Endothelial cell (in vitro differentiated cells): Measurements from ENCODE around the gene SPATA24. TPM values are rescaled to one million over a fixed set of nuclear protein-coding genes. Genes with fewer than 3 reads are reported as not detected.
"Not testable (repeated sequence)": the region's sequence is repeated elsewhere in the genome, so short reads cannot be mapped to it uniquely, and the experiment has no call there.

ENCODE experiments used
- DNase-seq: peaks from one replicate; pipeline ENCODE4 v3.0.0; 2021; ENCODE audit warnings: low spot score
- H3K27ac Mint-ChIP-seq: one replicate; pipeline ENCODE4 v1.8.0; 2021; ENCODE audit warnings: mixed read lengths, inconsistent platforms; ENCODE audit not compliant: unreplicated experiment
- H3K27me3 Mint-ChIP-seq: one replicate; pipeline ENCODE4 v1.8.0; 2021; ENCODE audit warnings: mild to moderate bottlenecking, moderate library complexity, mixed read lengths, inconsistent platforms; ENCODE audit not compliant: unreplicated experiment
- H3K36me3 Mint-ChIP-seq: one replicate; pipeline ENCODE4 v1.8.0; 2021; ENCODE audit warnings: mild to moderate bottlenecking, low read depth, mixed read lengths, inconsistent platforms; ENCODE audit not compliant: unreplicated experiment
- H3K4me1 Mint-ChIP-seq: one replicate; pipeline ENCODE4 v1.8.0; 2021; ENCODE audit warnings: mild to moderate bottlenecking, mixed read lengths, inconsistent platforms; ENCODE audit not compliant: unreplicated experiment
- H3K4me3 Mint-ChIP-seq: one replicate; pipeline ENCODE4 v1.8.0; 2021; ENCODE audit warnings: mild to moderate bottlenecking, mixed read lengths, inconsistent platforms; ENCODE audit not compliant: unreplicated experiment
- H3K9me3 Mint-ChIP-seq: one replicate; pipeline ENCODE4 v1.8.0; 2021; ENCODE audit warnings: mixed read lengths, inconsistent platforms; ENCODE audit not compliant: unreplicated experiment
- total RNA-seq: library from RNA; stranded (reverse); fragmentation: NEBNext Ultra II Directional; extraction: Animal tissue kit (Norgen Biotek cat#: 25700); gene quantifications from one replicate; pipeline ENCODE4 v1.2.1, GENCODE V29; 2021; ENCODE audit not compliant: unreplicated experiment
- TF ChIP-seq, protein P1 (sequence below): fragments of 200-600 bp; sonication (generic); IDR thresholded peaks from one replicate; pipeline ENCODE4 v1.5.0; 2021; ENCODE audit warnings: antibody characterized with exemption; ENCODE audit not compliant: unreplicated experiment

SPATA24 gene
- total RNA-seq, 1 donor from 2014 or later = 7.6 TPM

DNA sequence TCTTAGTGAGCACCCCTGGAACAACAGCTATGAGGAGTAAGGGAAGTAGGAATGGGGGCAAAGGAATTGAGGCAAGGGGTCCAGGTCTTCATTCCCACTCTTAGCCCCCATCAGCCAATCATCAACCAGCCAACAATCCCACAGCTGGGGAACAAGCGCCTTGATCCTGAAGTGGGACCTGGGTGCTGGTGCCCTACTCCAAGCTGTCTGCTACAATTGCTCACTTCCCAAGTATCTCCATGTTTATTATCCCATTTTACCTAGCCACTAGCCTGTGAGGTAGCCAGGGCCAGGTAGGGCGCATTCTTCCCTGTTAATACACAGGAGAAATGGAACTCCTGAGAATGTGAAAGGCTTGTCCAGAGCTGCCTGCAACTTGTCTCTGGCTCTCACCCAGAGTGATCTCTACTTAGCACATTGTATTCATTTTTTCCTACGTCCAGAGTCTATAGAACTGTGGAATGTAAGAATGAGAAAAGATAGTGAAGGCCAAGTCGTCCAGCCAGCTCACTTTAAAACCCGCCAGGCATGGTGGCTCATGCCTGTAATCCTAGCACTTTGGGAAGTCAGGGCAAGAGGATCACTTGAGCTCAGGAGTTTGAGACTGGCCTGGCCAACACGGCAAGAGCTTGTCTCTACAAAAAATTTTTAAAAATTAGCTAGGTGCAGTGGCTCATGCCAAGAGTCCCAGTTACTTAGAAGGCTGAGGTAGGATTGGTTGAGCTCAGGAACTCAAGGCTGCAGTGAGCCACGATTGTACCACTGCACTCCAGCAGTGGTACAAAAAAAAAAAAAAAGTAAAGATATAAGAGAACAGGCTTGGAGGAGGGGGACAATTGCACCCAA lies 41.7 kb upstream of the SPATA24 start:
- peak overlapping the region; percentile 83 for H3K27ac Mint-ChIP-seq

DNA sequence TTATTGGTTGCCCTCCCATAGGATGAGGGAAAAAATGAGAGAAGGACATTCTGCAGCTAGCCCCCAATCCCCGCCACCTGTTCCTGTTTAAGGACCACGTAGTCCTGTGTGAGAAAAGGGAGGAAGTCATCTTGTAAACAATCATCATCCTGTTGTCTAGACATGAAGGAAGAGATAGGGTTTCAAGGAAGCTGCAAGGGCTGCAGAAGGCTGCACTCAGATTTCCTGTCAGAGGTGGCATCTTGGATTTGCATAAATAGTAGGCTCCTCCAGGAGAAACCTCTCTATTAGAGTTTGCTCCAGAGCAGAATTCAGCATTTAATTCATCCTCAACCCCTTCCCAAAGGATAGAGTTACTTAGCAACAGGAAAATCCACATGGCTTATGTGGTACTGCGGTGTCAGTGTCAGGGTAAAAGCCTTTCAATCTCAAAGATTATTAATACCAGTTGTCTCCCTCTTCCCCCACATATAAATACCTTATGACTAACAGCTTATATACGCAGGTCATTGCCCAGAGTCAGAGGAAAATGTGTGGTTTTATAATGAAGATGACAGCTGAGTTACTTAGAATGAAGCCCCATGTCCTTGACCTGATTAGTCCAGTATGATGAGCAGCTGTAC lies 40.1 kb upstream of the SPATA24 start:
- peak overlapping the region; percentile 97 for H3K27ac Mint-ChIP-seq
- peak; percentile 31 for DNase-seq
- H3K36me3 Mint-ChIP-seq = peaks cover 40% of the 10 kb centered on the region
- H3K27me3 Mint-ChIP-seq = peaks cover 18% of the 10 kb centered on the region
- TF ChIP-seq, protein P1, sequence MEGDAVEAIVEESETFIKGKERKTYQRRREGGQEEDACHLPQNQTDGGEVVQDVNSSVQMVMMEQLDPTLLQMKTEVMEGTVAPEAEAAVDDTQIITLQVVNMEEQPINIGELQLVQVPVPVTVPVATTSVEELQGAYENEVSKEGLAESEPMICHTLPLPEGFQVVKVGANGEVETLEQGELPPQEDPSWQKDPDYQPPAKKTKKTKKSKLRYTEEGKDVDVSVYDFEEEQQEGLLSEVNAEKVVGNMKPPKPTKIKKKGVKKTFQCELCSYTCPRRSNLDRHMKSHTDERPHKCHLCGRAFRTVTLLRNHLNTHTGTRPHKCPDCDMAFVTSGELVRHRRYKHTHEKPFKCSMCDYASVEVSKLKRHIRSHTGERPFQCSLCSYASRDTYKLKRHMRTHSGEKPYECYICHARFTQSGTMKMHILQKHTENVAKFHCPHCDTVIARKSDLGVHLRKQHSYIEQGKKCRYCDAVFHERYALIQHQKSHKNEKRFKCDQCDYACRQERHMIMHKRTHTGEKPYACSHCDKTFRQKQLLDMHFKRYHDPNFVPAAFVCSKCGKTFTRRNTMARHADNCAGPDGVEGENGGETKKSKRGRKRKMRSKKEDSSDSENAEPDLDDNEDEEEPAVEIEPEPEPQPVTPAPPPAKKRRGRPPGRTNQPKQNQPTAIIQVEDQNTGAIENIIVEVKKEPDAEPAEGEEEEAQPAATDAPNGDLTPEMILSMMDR = no peak
- no peaks in the 10 kb centered on the region for H3K9me3 Mint-ChIP-seq
- H3K4me1 Mint-ChIP-seq = peaks cover 74% of the 10 kb centered on the region
- H3K4me3 Mint-ChIP-seq = peak overlapping the region; percentile 4

More for the DNA sequence above, 41.7 kb upstream of the SPATA24 start:
- TF ChIP-seq, protein P1 = no peak
- H3K4me3 Mint-ChIP-seq = peak overlapping the region; percentile 45
- no peaks in the 10 kb centered on the region for H3K9me3 Mint-ChIP-seq
- H3K27me3 Mint-ChIP-seq = peaks cover 13% of the 10 kb centered on the region
- peaks cover 39% of the 10 kb centered on the region for H3K36me3 Mint-ChIP-seq
- DNase-seq = no peak
- H3K4me1 Mint-ChIP-seq = peaks cover 65% of the 10 kb centered on the region

DNA sequence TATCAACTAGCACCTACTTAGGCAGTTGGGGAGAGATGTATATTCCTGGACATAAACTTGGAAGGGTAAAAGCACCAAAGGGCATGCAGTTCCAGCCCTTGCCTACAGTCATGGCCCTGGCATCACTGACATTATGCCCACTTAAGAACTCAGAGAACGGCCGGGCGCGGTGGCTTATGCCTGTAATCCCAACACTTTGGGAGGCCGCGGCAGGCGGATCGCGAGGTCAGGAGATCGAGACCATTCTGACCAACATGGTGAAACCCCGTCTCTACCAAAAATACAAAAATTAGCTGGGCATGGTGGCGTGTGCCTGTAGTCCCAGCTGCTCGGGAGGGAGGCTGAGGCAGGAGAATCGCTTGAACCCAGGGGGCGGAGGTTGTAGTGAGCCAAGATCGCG lies 36.5 kb upstream of the SPATA24 start:
- Mint-ChIP-seq H3K4me3 (peak overlapping the region; percentile 94), H3K27ac (peak overlapping the region; percentile 90), H3K4me1 (peaks cover 54% of the 10 kb centered on the region), H3K36me3 (peaks cover 25% of the 10 kb centered on the region)
- not testable (repeated sequence) for DNase-seq, H3K9me3 Mint-ChIP-seq, H3K27me3 Mint-ChIP-seq

DNA sequence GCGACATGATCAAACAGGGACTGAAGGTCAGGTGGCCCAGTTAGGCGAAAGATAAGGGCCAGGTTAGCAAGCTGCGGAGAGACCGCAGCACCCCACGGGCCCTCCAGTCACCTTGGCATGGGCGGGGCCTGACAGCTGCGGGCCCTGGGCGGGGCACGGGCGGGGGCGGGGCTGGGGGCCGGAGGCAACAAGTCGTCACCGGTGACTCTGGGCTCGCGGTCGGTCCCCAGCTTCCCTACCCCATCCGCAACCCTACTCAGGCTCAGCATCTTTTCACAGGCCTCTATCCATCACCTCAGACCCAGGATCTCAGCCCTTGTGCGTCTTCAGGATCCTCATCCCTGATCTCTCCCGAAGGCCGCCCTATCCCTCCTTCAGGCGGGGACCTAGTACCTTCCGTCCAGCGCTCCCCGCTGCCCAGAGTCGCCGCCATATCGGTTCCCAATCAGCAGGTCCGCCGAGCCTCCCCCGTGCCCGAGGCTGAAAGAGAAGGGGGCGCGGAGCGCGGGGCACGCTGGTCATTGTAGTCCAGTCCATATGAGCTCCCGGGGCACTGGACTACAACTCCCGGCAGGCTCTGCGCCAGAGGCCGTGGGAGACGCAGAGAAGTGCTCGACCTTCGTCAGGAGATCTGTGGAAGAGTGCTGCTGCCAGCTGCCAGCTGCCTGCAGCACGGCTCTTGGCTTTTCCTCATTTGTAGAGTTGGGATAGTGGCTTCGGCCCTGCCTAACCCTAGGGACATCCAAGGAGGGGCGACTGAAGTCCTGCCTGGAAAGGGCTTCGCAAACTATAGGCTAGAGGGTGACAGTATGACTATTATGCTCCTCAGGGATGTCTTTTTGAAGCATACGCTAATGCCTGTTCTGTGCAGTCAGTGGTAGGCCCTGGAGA lies 35.4 kb upstream of the SPATA24 start, which contains the start of gene DNAJC18:
DNAJC18 (minus strand) TSS at position 513 of the 891 bp plus-strand sequence; CDS start at position 433, 80 bp downstream.
- Mint-ChIP-seq H3K27ac (peak within 1 kb of the TSS; percentile 90), H3K36me3 (peaks cover 31% of the 10 kb centered on the region), H3K4me1 (peaks cover 48% of the 10 kb centered on the region), H3K4me3 (peak within 1 kb of the TSS; percentile 94), H3K27me3 (peaks cover 9% of the 10 kb centered on the region), H3K9me3 (no peaks in the 10 kb centered on the region)
- TF ChIP-seq, protein P1 = no peak
- DNase-seq = peak; percentile 87

DNA sequence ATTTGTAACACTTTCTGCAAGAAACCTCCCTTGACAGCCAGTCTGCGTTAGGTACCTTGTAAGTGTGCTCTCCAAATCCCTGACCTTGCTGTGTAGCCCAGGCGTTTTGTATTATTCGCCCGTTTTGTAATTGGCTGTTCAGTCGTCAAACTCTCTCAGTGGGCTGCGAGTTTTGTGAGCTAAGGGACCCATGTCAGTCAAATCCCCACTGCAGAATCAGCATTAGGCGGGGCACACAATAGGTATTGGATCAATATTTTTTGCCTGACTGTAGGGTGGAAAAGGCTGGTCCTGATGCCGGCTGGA lies 34.8 kb upstream of the SPATA24 start:
- TF ChIP-seq, protein P1 = no peak
- Mint-ChIP-seq H3K9me3 (no peaks in the 10 kb centered on the region), H3K36me3 (peaks cover 31% of the 10 kb centered on the region), H3K4me3 (peak overlapping the region; percentile 80), H3K27me3 (peaks cover 9% of the 10 kb centered on the region), H3K27ac (peak overlapping the region; percentile 65), H3K4me1 (peaks cover 42% of the 10 kb centered on the region)
- no peak for DNase-seq
